D341Med (cell line): ENCODE measurements around the gene DVL2.

ENCODE experiments used
- DNase-seq: peaks from one replicate; pipeline ENCODE4 v3.0.0; 2012; ENCODE audit warnings: low spot score

The DVL2 gene

DNA sequence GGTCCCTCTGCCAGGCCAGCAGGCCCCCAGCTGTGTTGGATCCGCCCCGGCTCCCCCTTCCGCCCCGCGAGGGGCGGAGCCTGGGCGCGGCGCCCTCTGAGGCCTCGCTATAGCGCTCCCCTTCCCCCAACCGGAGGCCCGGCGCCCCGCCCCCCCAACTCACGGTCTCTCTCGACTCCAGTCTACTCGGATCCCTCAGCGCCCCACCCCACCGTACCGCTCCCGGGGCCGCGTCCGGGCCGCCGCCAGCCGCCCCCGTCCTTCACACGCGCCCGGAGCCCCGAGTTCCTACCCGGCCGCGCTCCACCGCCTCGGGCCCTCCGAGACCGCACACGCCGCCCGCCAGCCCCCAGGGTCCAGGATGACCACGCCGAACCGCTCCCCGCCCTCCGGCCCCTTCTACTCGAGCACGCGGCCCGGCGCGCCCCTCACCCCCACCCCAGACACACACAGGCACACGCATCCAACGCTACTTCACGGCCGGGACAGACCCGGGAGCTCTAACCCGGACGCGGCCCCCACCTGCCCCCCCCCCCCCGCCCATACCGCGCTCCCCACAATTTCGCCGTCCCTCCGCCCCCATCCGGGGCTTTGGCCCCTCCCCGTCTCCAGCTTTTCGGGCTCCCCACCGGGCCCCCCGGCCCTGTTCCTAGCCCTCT is 3.6 kb upstream of the DVL2 start:
- peak; percentile 65 for DNase-seq

DNA sequence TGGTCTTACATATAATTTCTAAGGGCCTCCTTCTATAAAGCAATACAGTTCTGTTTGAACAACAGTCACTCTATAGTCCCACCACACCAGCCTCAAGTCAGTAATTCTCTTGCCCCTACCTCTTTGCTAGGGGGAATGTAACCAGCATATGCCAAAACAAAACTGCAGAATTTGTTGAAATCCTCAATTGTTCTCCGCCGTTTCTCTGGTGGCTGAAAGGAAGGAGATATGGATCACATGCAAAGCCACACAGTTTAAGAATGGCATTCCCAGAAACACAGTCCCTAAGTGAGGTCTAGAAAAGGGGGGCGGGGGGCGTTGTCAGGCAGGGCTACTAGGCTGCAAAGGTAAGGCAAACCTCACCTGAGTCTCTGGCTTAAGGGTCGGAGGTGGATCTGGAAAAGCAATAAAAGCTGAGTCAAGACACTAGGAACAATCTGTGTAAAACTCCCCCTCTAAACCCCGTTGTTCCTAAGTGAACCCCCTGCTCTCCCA is 3.0 kb upstream of the DVL2 start:
- DNase-seq: no peak

DNA sequence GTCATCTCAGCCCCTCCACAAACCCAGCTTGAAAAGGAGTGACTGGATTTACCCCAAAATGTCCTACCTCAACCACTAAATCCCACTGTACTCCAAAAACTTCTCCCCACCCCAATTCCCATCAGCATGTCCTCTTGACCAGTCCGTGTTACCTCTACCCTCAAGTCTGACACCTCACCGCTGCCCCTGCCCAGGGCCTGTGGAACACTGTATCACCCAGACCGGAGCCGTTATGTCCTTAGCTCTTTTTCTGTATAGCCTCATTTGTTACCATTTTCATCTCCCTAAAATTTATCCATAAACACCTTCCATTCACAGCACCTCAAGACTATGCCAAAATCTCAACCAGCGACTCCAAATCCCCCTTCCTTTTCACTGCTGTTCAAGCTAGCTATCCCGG is 2.5 kb upstream of the DVL2 start:
- DNase-seq: no peak

DNA sequence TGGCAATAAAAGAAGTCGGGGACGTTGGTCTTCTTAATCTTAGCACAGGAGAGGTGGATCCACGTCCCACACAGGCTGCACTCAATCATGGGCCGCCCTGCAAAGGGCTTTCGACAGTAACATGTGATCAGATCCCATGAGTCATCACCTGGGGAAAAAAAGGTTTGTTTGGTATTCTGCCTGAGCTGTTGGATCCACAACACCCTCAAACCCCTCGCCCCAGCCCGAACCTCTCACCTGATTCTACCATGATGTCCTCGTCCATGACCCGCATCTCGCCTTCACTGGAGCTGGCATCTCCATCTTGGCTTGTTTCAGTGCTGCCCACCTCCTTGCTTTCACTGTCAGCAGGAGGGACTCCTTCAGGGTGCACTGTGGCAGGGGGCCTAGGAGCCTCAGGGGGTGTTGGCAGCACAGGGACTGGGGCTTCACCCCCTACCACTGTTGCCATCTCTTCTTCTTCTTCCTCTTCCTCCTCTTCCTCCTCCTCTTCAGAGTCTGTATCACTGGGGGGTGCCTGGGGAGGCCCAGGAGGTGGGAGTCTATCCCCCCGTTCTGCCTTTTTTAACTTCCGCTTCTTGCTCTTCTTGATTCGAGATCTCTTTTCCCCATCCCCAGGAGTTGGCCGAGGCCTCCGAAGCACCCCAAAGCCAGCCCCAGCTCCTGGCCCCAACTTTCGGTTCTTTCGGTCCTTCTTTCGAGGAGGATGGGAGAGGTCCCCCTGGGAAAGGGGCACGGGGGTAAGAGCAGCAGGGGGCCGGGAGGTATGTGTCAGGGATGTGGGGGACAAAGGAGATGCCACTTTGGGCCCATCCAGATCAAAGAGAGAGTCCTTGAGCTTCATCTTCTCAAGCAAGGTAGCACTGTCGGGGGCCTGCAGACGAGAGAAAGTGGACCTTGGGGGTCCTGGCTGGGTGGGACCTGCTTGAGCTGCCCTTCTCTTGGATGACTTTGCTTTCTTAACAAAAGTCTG is 1.7 kb upstream of the DVL2 start:
- DNase-seq: no peak

DNA sequence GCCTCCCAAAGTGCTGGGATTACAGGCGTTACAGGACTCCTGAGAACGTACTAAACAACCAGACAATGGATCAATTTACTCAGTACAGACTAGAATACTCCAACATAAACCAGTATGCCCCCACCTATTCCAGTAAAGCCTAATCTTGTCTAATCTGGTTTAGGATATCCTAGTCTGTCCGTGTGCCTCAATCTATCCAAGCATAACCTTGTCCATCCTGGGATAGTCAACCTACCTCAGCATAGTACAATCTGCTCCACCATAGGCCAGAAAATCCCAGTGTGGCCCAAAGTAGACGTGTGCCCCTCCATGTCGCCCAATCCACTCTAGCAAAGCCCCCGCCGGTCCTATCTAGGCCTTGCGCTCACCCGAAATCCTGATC is 625 bp downstream of the DVL2 start:
- DNase-seq: no peak

DNA sequence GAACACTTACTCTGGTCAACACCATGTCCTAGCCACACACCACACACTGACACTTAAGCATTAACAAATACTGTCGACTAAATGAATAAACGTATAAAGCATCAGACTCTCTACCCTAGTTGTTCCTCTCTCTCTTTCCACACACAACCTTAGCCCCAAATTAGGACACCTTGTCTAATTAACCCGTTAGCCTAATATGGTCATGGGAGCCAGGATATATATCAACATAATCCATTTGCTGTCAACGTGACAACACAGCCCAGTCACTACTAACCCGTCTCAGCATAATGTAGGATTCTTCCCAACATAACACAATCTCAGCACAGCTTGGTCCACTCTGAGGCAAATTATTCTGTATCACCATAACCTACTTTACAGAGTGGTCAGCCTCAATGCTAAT is 2.2 kb downstream of the DVL2 start:
- DNase-seq: no peak

DNA sequence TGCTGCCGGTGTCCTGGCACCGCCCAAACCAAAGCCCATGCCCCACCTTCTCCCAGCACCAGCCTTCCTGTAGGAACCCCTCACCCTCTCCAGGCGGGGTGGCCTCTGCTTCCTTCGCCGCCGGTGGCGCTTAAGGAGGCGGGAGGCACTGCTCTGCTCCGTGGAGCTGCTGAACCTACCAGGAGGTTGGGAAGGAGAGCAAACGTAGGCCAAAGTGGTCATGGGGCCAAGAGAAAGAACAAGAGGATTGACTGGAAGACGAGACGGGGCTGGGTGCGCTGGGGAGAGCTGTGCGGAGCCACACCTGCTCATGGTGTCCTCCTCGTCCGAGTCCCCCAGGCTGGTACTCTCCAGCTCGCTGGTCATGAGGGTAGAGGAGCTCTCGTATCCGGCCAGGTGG is 4.8 kb downstream of the DVL2 start:
- no peak for DNase-seq

DNA sequence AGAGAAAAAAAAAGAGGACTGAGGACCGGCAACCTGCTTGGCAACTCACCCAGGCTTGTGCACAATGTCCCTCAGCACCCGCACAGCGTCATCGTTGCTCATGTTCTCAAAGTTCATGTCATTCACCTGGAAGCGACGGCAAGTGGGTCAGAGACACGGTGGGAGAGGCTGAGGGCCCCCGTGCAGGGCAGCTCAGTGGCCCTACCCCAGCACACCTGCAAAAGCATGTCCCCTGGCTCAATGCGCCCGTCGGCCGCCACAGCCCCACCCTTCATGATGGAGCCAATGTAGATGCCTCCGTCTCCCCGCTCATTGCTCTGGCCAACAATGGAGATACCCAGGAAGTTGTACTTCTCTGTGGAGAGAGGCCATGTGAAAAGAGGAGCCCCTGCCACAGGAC is 5.4 kb downstream of the DVL2 start:
- DNase-seq: no peak

DNA sequence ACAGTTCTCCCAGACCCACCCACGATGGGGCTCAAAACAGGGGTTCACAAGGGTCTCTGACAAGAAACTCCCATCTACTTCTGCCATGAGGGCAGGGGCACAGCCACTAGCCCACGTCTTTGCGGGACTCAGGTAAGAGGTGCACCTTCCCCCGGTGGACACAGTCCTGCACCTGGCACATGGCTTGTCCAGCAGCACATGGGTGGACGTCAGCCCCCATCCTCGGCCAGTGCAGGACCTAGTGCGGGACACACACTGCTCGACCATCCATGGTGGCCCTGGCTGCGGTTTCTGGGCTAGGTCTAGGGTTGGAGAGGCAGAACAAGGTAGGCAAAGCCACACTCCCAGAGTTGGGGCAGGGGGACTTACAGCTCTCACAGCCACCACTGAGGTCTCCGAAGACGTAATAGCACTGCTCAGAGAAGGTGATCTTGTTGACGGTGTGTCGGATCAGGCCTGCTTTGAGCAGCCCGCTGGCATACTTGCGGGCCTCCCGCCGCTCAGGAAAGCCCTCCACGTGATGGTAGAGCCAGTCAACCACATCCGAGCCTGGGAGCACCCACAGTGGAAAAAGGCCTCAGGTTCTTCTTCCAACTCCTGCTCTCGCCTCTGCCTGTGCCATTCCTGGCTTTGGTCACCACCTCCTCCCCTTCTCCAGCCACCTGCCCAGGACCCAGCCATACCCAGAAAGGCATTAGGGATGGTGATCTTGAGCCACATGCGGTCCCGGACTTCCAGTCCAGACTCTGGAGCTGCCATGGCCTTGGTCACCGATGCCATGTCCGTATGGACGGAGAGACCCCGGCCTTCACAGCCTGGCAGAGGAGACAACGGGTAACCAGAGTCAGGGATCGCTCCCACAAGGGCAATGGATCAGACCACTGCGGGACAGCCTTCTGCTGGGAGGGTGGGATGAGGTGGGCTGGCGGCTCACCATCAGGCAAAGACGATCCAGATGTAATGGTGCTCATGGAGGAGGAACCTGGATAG is 7.3 kb downstream of the DVL2 start:
- DNase-seq: no peak

DNA sequence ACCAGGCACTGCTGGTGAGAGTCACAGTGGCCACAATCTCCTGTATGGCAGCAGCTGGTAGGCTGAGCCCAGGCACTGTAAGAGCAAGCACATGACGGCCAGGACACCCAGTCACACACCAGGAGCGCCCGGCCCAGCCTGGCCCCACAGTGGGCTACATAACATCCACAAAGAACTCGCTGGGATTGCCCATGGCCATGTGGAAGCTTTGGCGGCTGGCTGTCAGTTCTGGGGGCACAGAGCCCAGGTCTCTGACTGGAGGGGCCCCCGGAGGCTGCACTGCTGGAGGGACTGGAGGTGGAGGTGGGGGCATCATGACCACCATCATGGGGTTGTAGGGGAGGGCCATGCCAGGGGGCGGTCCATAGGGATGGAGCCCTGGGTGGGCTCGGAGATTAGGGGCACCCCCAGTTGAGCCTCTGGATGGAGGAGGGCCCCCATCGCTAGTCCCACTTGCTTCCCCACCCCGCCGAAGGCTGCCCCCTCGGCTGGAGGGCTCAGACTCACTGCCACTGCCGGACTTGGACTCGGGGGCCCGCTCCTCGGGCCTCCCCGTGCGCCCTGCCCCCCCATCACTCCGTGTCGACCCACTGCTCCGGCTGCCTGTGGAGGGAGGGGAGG is 8.5 kb downstream of the DVL2 start:
- no peak for DNase-seq

DNA sequence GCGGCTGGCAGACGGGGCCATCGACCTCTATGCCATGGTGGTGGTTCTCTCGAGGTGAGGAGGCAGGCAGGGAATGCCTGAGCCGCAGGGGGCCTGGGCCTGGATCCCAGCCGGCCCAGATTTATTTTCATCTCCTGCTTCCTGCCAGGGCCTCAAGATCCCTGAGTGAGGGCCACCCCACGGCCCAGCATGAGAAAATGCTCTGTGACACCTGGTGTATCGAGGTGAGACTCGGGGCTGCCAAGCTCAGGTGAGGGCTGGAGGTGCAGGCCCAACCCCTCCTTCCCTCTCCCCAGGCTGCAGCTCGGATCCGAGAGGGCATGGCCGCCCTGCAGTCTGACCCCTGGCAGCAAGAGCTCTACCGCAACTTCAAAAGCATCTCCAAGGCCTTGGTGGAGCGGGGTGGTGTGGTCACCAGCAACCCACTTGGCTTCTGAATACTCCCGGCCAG is 9.6 kb downstream of the DVL2 start:
- no peak for DNase-seq

DNA sequence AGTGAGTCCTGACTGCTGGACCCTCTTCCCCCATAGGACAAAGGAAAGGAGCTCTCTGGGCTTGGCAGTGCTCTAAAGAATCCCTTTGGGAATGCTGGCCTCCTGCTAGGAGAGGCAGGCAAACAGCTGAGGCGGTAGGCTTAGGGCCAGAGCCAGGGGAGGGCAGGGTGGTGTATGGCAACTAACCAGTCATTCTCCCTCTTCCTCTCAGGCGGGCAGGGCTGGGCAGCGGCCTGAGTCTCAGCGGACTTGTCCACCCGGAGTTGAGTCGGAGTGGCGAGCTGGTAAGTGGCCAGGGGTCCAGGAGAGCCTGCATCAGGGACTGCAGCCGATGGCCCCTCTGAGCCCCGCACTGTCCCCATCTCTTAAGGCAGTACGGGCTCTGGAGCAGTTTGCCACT is 10.2 kb downstream of the DVL2 start:
- DNase-seq: no peak

DNA sequence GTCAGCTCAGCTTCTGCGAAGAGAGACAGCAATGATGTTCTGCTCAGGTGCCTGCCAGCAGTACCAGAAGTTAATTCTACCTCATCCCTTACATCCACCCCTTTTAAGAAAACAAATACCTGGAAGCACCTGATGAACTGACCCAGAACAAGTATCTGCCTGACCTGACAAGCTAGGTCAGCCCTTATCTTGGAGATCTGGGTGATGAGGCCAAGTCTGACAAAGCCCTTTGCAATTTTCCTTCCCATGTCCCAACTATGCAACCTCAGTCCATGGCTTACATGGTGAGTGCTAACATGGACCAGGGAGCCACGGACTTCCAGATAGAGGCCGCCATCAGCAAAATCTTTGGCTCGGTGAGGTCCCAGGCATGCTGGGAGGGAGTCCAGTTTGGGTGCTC is 10.9 kb downstream of the DVL2 start:
- no peak for DNase-seq

DNA sequence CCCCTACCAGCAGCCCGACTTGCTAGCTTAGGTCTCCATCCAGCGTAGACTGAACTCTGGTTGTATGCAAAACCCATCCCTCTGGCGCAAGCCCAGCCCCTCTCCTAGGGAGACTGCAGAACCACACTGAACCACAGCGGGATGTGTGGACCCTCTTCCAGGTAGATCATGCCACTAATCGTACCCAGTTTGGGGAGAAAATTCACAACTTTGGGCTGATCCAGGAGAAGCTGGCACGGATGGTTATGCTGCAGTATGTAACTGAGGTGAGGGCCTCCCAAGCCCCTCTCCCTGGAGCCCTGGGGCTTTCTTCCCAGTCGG is 11.4 kb downstream of the DVL2 start:
- no peak for DNase-seq

DNA sequence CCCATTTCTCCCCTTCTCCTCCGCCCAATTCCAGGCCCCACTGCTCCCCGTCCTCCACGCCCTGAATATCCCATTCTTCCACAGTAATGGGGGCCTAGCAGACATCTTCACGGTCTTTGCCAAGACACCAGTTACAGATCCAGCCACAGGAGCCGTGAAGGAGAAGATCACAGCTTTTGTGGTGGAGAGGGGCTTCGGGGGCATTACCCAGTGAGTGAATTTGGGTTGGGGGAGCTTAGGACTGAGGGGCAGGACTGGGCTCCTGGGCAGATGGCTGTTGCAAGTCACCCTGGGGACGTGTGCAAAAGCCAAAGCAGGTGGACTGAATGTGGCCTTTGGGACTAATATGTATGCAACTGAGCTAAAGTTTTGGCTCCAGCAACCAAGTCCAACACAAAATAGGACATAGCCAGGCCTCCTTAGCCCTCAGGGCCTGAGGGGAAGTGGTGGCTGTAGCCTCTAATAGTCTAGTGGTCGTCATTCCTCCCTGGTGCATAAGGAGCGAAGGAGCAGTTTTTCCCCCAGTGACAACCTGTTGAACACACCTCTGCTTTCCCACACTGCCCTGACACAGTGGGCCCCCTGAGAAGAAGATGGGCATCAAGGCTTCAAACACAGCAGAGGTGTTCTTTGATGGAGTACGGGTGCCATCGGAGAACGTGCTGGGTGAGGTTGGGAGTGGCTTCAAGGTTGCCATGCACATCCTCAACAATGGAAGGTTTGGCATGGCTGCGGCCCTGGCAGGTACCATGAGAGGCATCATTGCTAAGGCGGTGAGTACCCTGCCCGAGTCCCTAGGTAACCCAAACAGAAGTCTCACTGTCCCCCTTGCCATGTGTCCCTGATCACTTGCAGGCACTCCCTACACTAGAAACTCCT is 12.0 kb downstream of the DVL2 start:
- DNase-seq: no peak

DNA sequence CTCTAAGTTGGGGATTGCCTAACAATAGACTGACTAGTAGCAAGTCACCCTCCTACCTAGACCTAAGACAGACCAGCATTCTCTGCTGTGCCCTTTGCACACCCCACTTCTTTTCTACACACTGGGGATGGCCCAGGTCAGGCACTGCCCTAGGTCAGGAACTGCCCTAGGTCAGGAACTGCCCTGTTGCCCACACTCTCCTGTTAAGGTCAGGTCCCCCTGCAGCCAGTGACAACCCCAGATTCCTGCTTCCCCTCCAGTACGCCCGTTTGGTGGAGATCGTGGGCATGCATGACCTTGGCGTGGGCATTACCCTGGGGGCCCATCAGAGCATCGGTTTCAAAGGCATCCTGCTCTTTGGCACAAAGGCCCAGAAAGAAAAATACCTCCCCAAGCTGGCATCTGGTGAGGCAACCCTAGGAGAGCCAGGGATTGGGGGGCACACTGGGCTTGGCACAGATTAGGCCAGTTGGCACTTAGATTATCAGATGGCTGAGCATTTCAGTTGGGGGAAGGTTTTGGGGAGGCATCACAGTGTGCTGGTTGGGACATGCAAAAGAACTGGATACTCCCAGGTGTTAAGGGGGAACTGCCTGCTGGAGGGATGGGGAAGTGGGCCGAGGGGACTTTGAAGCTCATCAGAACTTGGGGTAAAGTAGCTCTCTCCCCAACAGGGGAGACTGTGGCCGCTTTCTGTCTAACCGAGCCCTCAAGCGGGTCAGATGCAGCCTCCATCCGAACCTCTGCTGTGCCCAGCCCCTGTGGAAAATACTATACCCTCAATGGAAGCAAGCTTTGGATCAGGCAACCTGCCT is 12.8 kb downstream of the DVL2 start:
- no peak for DNase-seq

DNA sequence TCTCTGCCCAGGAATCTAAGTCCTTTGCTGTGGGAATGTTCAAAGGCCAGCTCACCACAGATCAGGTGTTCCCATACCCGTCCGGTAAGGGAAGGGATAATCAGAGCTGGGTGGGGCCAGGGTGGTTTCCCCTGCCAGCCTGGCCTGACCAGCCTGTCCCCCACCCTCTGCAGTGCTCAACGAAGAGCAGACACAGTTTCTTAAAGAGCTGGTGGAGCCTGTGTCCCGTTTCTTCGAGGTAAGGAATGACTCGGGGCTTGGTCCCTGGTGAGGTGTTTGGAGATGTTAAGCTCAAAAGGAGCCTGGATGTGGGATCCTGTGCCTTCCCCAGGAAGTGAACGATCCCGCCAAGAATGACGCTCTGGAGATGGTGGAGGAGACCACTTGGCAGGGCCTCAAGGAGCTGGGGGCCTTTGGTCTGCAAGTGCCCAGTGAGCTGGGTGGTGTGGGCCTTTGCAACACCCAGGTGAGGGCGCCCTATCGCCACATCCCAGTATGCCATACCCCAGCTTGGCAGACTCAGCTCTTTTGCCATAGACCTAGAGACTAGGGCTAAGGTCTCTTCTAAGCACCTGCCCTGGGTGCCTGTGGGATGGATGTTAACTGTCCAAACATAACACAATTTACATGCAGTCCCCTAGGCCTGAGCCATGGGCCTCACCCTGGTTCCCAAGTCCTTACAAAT is 13.6 kb downstream of the DVL2 start:
- DNase-seq: peak; percentile 64

DNA sequence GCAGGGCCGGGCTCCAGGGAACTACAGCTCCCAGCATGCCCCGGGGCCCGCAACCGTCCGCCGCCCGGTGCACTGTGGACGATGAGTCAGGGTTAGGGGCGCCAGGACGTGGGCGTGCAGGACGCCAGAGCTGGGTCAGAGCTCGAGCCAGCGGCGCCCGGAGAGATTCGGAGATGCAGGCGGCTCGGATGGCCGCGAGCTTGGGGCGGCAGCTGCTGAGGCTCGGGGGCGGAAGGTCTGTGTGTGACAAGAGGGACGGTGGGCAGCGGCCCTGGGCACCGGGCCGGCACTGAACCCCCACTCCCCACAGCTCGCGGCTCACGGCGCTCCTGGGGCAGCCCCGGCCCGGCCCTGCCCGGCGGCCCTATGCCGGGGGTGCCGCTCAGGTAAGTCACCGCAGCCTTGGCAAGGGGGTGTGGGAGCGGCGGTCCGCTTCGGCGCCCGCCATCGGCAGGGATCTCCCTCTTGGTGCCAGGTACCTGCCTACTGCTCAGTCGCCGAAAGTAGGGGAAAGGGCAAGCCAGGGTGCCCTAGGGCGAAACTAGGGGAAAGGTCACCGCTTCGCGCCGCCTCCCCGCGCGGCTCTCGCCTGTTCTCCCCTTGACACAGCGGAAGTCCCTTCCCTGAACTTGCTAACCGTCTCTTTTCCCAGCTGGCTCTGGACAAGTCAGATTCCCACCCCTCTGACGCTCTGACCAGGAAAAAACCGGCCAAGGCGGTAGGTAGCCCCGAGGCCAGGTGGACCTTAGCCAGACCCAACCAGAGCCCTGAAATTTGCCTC is 14.3 kb downstream of the DVL2 start, which contains the start of the genes ACADVL and DLG4:
Gene ACADVL, plus strand, starts transcription at position 127 of the 781 bp plus-strand sequence. Its CDS starts 47 bp downstream, at position 174.
Gene DLG4, minus strand, starts transcription at position 25 of the 781 bp plus-strand sequence.
- peak; percentile 74 for DNase-seq
